Hepatocyte (in vitro differentiated cells): ENCODE data around the gene TGFBI. TPM values are rescaled to one million over a fixed set of nuclear protein-coding genes. Genes with fewer than 3 reads are reported as not detected.

Source experiments
- DNase-seq: peaks from one replicate; pipeline ENCODE4 v3.0.0-alpha.2; 2016; ENCODE audit warnings: low spot score
- H2AFZ ChIP-seq: fragments of 200-600 bp; sonication (generic); 2 replicates; pipeline ENCODE4 v1.6.0; 2016; ENCODE audit warnings: antibody characterized with exemption, mild to moderate bottlenecking
- H3K27ac ChIP-seq: fragments of 200-600 bp; sonication (generic); 2 replicates; pipeline ENCODE4 v1.5.1; 2016; ENCODE audit warnings: mild to moderate bottlenecking
- H3K27me3 ChIP-seq: fragments of 200-600 bp; sonication (generic); 2 replicates; pipeline ENCODE4 v1.6.1; 2016
- H3K36me3 ChIP-seq: fragments of 200-600 bp; sonication (generic); replicated peaks from 2 replicates; pipeline ENCODE4 v1.5.1; 2016; ENCODE audit warnings: low read depth; ENCODE audit not compliant: insufficient read depth
- H3K4me1 ChIP-seq: fragments of 200-600 bp; sonication (generic); 2 replicates; pipeline ENCODE4 v1.5.1; 2016; ENCODE audit warnings: mild to moderate bottlenecking, moderate library complexity; ENCODE audit not compliant: insufficient read depth
- H3K4me2 ChIP-seq: fragments of 200-600 bp; sonication (generic); 2 replicates; pipeline ENCODE4 v1.6.0; 2016
- H3K4me3 ChIP-seq: fragments of 200-600 bp; sonication (generic); 2 replicates; pipeline ENCODE4 v1.5.1; 2016; ENCODE audit warnings: mild to moderate bottlenecking
- H3K79me2 ChIP-seq: fragments of 200-600 bp; sonication (generic); 2 replicates; pipeline ENCODE4 v1.6.0; 2017; ENCODE audit warnings: mild to moderate bottlenecking
- H3K9me2 ChIP-seq: fragments of 200-600 bp; sonication (generic); replicated peaks from 2 replicates; pipeline ENCODE4 v1.6.0; 2017; ENCODE audit warnings: mild to moderate bottlenecking; ENCODE audit not compliant: insufficient read depth
- H3K9me3 ChIP-seq: fragments of 200-600 bp; sonication (generic); 2 replicates; pipeline ENCODE4 v1.5.1; 2016; ENCODE audit warnings: low read depth, mild to moderate bottlenecking
- H4K20me1 ChIP-seq: fragments of 200-600 bp; sonication (generic); 2 replicates; pipeline ENCODE4 v1.6.0; 2016; ENCODE audit warnings: mild to moderate bottlenecking; ENCODE audit not compliant: insufficient read depth, poor library complexity, severe bottlenecking
- CTCF ChIP-seq: fragments of 200-600 bp; sonication (generic); IDR thresholded peaks from 2 replicates; pipeline ENCODE4 v1.5.1; 2016; ENCODE audit warnings: antibody characterized with exemption, mild to moderate bottlenecking; ENCODE audit not compliant: poor library complexity
- EZH2 ChIP-seq: fragments of 200-600 bp; sonication (generic); IDR thresholded peaks from 2 replicates; pipeline ENCODE4 v1.6.1; 2016; ENCODE audit warnings: antibody characterized with exemption, mild to moderate bottlenecking, borderline replicate concordance
- EZH2phosphoT487 ChIP-seq: fragments of 200-600 bp; sonication (generic); IDR thresholded peaks from one replicate; pipeline ENCODE4 v1.6.1; 2018; ENCODE audit warnings: antibody characterized with exemption, mild to moderate bottlenecking, low read depth, moderate library complexity; ENCODE audit not compliant: unreplicated experiment, severe bottlenecking
- WGBS: methylation state at CpG from one replicate; pipeline ENCODE4 v1.1.6; 2016; ENCODE audit warnings: low lambda C conversion rate; ENCODE audit errors: missing lambda C conversion rate; 5-methylcytosine and 5-hydroxymethylcytosine counted together
- polyA plus RNA-seq: library from polyadenylated mRNA; unstranded; fragments of >200 nt; fragmentation: Nextera tagmentation; extraction: Ambion mirVana; gene quantifications from 2 replicates; pipeline ENCODE4 v1.2.1, GENCODE V29; 2016
- total RNA-seq: library from RNA; depleted of rRNA; stranded (reverse); fragments of >200 nt; gene quantifications from 2 replicates; pipeline ENCODE4 v1.2.3, GENCODE V29; 2014

The TGFBI gene
- total and polyA plus RNA-seq, 2 experiments from 2014 or later, result 396 to 401 TPM

- Histone ChIP-seq H3K9me3 (no peaks in the 10 kb centered on the region), H3K27me3 (no peaks in the 10 kb centered on the region), H3K27ac (peak overlapping the region; percentile 79), H2AFZ (no peak overlapping the region), H3K4me3 (no peak overlapping the region), H3K4me2 (peak overlapping the region; percentile 15), H3K79me2 (no peaks in the 10 kb centered on the region), H3K36me3 (no peaks in the 10 kb centered on the region), H3K4me1 (peaks cover 17% of the 10 kb centered on the region), H4K20me1 (no peaks in the 10 kb centered on the region), H3K9me2 (no peaks in the 10 kb centered on the region)
- WGBS, result 43% methylated on average over 6 of the region's 6 CpGs
- TF ChIP-seq EZH2, result no peak
- no peak for TF ChIP-seq EZH2phosphoT487
- TF ChIP-seq CTCF, result no peak
- DNase-seq, result no peak
These were observed 35.4 kb upstream of the TGFBI start for GRCh38 chr5:135993335-135993879.

- H4K20me1 ChIP-seq, result no peaks in the 10 kb centered on the region
- peaks cover 17% of the 10 kb centered on the region for H3K4me1 ChIP-seq
- no peak for TF ChIP-seq EZH2
- peak overlapping the region; percentile 15 for H3K4me2 ChIP-seq
- no peak overlapping the region for H2AFZ ChIP-seq
- H3K79me2 ChIP-seq, result no peaks in the 10 kb centered on the region
- no peaks in the 10 kb centered on the region for H3K36me3 ChIP-seq
- no peaks in the 10 kb centered on the region for H3K9me2 ChIP-seq
- 40% methylated on average over 6 of the region's 6 CpGs for WGBS
- H3K27ac ChIP-seq, result peak overlapping the region; percentile 79
- peak; percentile 45 for DNase-seq
- no peaks in the 10 kb centered on the region for H3K27me3 ChIP-seq
- H3K4me3 ChIP-seq, result no peak overlapping the region
- no peaks in the 10 kb centered on the region for H3K9me3 ChIP-seq
These were observed 34.7 kb upstream of the TGFBI start for GRCh38 chr5:135993880-135994636.

- no peak for TF ChIP-seq EZH2phosphoT487
- no peak for TF ChIP-seq CTCF
- no peak for TF ChIP-seq EZH2
- DNase-seq, result no peak
- Histone ChIP-seq H3K4me1 (peaks cover 17% of the 10 kb centered on the region), H3K36me3 (no peaks in the 10 kb centered on the region), H3K9me3 (no peaks in the 10 kb centered on the region), H3K27me3 (no peaks in the 10 kb centered on the region), H3K9me2 (no peaks in the 10 kb centered on the region), H3K4me3 (no peak overlapping the region), H3K27ac (no peak overlapping the region), H2AFZ (no peak overlapping the region), H4K20me1 (no peaks in the 10 kb centered on the region), H3K4me2 (no peak overlapping the region), H3K79me2 (no peaks in the 10 kb centered on the region)
- 93% methylated on average over 3 of the region's 3 CpGs for WGBS
These were observed 32.8 kb upstream of the TGFBI start for GRCh38 chr5:135995976-135996375.

- Histone ChIP-seq H3K27me3 (no peaks in the 10 kb centered on the region), H4K20me1 (no peaks in the 10 kb centered on the region), H3K79me2 (no peaks in the 10 kb centered on the region), H3K4me1 (peaks cover 24% of the 10 kb centered on the region), H3K9me2 (no peaks in the 10 kb centered on the region), H3K4me2 (no peak overlapping the region), H3K9me3 (no peaks in the 10 kb centered on the region), H2AFZ (no peak overlapping the region), H3K4me3 (no peak overlapping the region), H3K36me3 (no peaks in the 10 kb centered on the region), H3K27ac (no peak overlapping the region)
- WGBS, result 94% methylated on average over 2 of the region's 2 CpGs
- no peak for TF ChIP-seq EZH2
- TF ChIP-seq CTCF, result no peak
- TF ChIP-seq EZH2phosphoT487, result no peak
- no peak for DNase-seq
These were observed 32.2 kb upstream of the TGFBI start for GRCh38 chr5:135996611-135997010.
